PC-3 (cell line): Measurements from ENCODE around the gene METAP2. TPM values are rescaled to one million over a fixed set of nuclear protein-coding genes. Genes with fewer than 3 reads are reported as not detected.
"Not testable (repeated sequence)": the region's sequence is repeated elsewhere in the genome, so short reads cannot be mapped to it uniquely, and the experiment has no call there.

ENCODE experiments used
- ATAC-seq: fragments of 200-7000 bp; cut with Tn5 transposase; 2 replicates; pipeline ENCODE4 v1.9.1; 2020; ENCODE audit warnings: mild to moderate bottlenecking, moderate library complexity
- BruUV-seq: library from RNA; stranded (reverse); fragments of 400-500 nt; replicated peaks from 2 replicates; lab custom pipeline; 2021; lab: Mats Ljungman, UMichigan
- CTCF ChIA-PET: fragments of 300-600 bp; sonication (Branson Sonifier 250); formaldehyde crosslinking; loops from one replicate; lab custom pipeline; 2022; ENCODE audit warnings: antibody characterized with exemption; lab: Charles Lee
- POLR2A ChIA-PET: fragments of 300-600 bp; sonication (Branson Sonifier 250); formaldehyde crosslinking; loops from one replicate; lab custom pipeline; 2022; ENCODE audit warnings: antibody characterized with exemption; ENCODE audit not compliant: unreplicated experiment; lab: Charles Lee
- DNase-seq: peaks from one replicate; pipeline ENCODE4 v3.0.0-alpha.2; 2015
- H2AFZ ChIP-seq: fragments of 300-600 bp; sonication (generic); 2 replicates; pipeline ENCODE4 v1.6.0; 2016; ENCODE audit warnings: antibody characterized with exemption, low read length
- H3F3A ChIP-seq: fragments of 300-600 bp; sonication (generic); one replicate; pipeline ENCODE4 v1.6.0; 2017; ENCODE audit warnings: antibody characterized with exemption, low read length, control low read depth, mild to moderate bottlenecking; ENCODE audit not compliant: unreplicated experiment
- H3K27ac ChIP-seq: fragments of 300-600 bp; sonication (generic); 2 replicates; pipeline ENCODE4 v1.5.1; 2016; ENCODE audit warnings: mild to moderate bottlenecking, low read length
- H3K27me3 ChIP-seq: fragments of 300-600 bp; sonication (generic); 2 replicates; pipeline ENCODE4 v1.6.1; 2016; ENCODE audit warnings: low read length, mixed read lengths
- H3K36me3 ChIP-seq: fragments of 300-600 bp; sonication (generic); 2 replicates; pipeline ENCODE4 v1.6.1; 2016; ENCODE audit warnings: low read depth, mixed run types, low read length, mixed read lengths
- H3K4me1 ChIP-seq: fragments of 300-600 bp; sonication (generic); 2 replicates; pipeline ENCODE4 v1.5.1; 2016; ENCODE audit warnings: low read length; ENCODE audit not compliant: insufficient read depth
- H3K4me2 ChIP-seq: fragments of 300-600 bp; sonication (generic); 2 replicates; pipeline ENCODE4 v1.6.0; 2016; ENCODE audit warnings: low read length
- H3K4me3 ChIP-seq: fragments of 300-600 bp; sonication (generic); 2 replicates; pipeline ENCODE4 v1.5.1; 2016; ENCODE audit warnings: mild to moderate bottlenecking, low read length, mixed read lengths
- H3K79me2 ChIP-seq: fragments of 300-600 bp; sonication (generic); 2 replicates; pipeline ENCODE4 v1.6.1; 2017; ENCODE audit warnings: low read length, mixed read lengths
- H3K9ac ChIP-seq: fragments of 300-600 bp; sonication (generic); 2 replicates; pipeline ENCODE4 v1.6.0; 2016; ENCODE audit warnings: mild to moderate bottlenecking, low read length
- H3K9me2 ChIP-seq: fragments of 300-600 bp; sonication (generic); replicated peaks from 2 replicates; pipeline ENCODE4 v1.6.1; 2016; ENCODE audit warnings: mixed run types, low read length, mixed read lengths
- H3K9me3 ChIP-seq: fragments of 300-600 bp; sonication (generic); 2 replicates; pipeline ENCODE4 v1.6.1; 2016; ENCODE audit warnings: low read length, mixed read lengths
- H4K20me1 ChIP-seq: fragments of 300-600 bp; sonication (generic); 2 replicates; pipeline ENCODE4 v1.6.1; 2016; ENCODE audit warnings: low read length, mixed read lengths
- EZH2 ChIP-seq: fragments of 300-600 bp; sonication (generic); IDR thresholded peaks from one replicate; pipeline ENCODE4 v1.6.1; 2017; ENCODE audit warnings: antibody characterized with exemption, mild to moderate bottlenecking, low read length; ENCODE audit not compliant: unreplicated experiment
- EZH2phosphoT487 ChIP-seq: fragments of 300-600 bp; sonication (generic); IDR thresholded peaks from 2 replicates; pipeline ENCODE4 v1.6.1; 2018; ENCODE audit warnings: mild to moderate bottlenecking, antibody characterized with exemption, low read length, borderline replicate concordance
- intact Hi-C: fragments of 100-400 bp; cut with micrococcal nuclease; formaldehyde crosslinking; loops from 2 replicates; pipeline ENCODE4 v1.9.0; 2023
- total RNA-seq: library from RNA; depleted of rRNA; stranded (reverse); fragments of >200 nt; gene quantifications from 2 replicates; pipeline ENCODE4 v1.2.3, GENCODE V29; 2014
- TF ChIP-seq, protein P1 (sequence below): fragments of 300-600 bp; sonication (generic); conservative IDR thresholded peaks from 2 replicates; pipeline ENCODE4 v1.5.1; 2017; ENCODE audit warnings: antibody characterized with exemption, low read depth, mild to moderate bottlenecking, low read length

The METAP2 gene
- total RNA-seq, 1 experiment from 2014 or later = 79.2 TPM

DNA sequence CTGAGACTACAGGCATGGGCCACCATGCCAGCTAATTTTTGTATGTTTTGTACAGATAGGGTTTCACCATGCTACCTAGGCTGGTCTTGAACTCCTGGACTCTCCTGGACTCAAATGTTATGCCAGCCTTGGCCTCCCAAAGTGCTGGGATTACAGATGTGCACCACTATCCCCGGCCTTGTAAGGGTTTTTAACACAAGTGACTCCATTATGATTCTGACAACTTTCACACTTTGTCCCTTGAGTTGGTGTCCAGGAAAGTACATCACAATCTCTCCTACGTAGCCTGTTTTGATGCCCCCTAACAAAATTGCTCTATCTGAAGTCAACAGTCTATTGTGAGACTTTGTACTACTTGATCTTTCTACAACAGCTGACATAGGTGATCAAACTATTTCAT lies 11.4 kb upstream of the METAP2 start:
- intact Hi-C loops = no loop called here
- H3K4me1 ChIP-seq = no peaks in the 10 kb centered on the region
- no TSS peak for BruUV-seq
- H4K20me1 ChIP-seq = no peaks in the 10 kb centered on the region
- H3K9ac ChIP-seq = no peak overlapping the region
- H3K9me2 ChIP-seq = no peaks in the 10 kb centered on the region
- no peaks in the 10 kb centered on the region for H3K27me3 ChIP-seq
- H3K4me2 ChIP-seq = no peak overlapping the region
- CTCF ChIA-PET = no interaction called here
- POLR2A ChIA-PET = no interaction called here
- no peaks in the 10 kb centered on the region for H3K9me3 ChIP-seq
- no peaks in the 10 kb centered on the region for H3F3A ChIP-seq
- no peak overlapping the region for H3K27ac ChIP-seq
- H3K4me3 ChIP-seq = no peak overlapping the region
- DNase-seq = no peak
- no peaks in the 10 kb centered on the region for H3K79me2 ChIP-seq
- TF ChIP-seq EZH2phosphoT487 (no peak), EZH2 (no peak)
- TF ChIP-seq, protein P1, sequence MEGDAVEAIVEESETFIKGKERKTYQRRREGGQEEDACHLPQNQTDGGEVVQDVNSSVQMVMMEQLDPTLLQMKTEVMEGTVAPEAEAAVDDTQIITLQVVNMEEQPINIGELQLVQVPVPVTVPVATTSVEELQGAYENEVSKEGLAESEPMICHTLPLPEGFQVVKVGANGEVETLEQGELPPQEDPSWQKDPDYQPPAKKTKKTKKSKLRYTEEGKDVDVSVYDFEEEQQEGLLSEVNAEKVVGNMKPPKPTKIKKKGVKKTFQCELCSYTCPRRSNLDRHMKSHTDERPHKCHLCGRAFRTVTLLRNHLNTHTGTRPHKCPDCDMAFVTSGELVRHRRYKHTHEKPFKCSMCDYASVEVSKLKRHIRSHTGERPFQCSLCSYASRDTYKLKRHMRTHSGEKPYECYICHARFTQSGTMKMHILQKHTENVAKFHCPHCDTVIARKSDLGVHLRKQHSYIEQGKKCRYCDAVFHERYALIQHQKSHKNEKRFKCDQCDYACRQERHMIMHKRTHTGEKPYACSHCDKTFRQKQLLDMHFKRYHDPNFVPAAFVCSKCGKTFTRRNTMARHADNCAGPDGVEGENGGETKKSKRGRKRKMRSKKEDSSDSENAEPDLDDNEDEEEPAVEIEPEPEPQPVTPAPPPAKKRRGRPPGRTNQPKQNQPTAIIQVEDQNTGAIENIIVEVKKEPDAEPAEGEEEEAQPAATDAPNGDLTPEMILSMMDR = no peak
- H2AFZ ChIP-seq = no peak overlapping the region
- no peaks in the 10 kb centered on the region for H3K36me3 ChIP-seq
- no peak for ATAC-seq

DNA sequence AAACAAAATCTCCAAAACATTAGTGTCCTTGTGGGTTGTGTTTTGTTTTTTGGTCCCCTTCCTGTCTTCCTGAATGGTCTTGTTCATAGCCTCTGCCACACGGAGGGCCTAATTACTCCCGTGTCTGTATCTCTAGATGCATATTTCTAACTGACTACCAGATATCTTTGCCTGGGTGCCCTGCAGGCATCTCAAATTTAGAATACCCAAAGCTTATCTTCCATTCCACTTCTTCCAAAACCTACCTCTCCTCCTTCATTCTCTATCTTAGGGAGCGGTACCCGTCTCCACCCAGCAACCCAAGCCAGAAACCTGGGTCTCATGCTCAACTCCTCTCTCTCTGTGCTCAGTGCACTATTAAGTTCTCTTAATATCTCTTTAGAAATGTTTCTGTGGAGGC lies 10.9 kb upstream of the METAP2 start:
- BruUV-seq = no TSS peak
- ChIA-PET CTCF (no interaction called here), POLR2A (no interaction called here)
- no peak for ATAC-seq
- no peaks in the 10 kb centered on the region for H3K9me2 ChIP-seq
- H3K79me2 ChIP-seq = no peaks in the 10 kb centered on the region
- DNase-seq = no peak
- no peak overlapping the region for H3K4me2 ChIP-seq
- no peaks in the 10 kb centered on the region for H3K4me1 ChIP-seq
- no peaks in the 10 kb centered on the region for H3K27me3 ChIP-seq
- H3K9ac ChIP-seq = no peak overlapping the region
- no peaks in the 10 kb centered on the region for H4K20me1 ChIP-seq
- no peak for TF ChIP-seq EZH2
- TF ChIP-seq, protein P1 = no peak
- no peak for TF ChIP-seq EZH2phosphoT487
- H3K27ac ChIP-seq = no peak overlapping the region
- H3K4me3 ChIP-seq = no peak overlapping the region
- no peaks in the 10 kb centered on the region for H3K9me3 ChIP-seq
- no peak overlapping the region for H2AFZ ChIP-seq
- intact Hi-C loops = no loop called here
- no peaks in the 10 kb centered on the region for H3K36me3 ChIP-seq
- no peaks in the 10 kb centered on the region for H3F3A ChIP-seq

DNA sequence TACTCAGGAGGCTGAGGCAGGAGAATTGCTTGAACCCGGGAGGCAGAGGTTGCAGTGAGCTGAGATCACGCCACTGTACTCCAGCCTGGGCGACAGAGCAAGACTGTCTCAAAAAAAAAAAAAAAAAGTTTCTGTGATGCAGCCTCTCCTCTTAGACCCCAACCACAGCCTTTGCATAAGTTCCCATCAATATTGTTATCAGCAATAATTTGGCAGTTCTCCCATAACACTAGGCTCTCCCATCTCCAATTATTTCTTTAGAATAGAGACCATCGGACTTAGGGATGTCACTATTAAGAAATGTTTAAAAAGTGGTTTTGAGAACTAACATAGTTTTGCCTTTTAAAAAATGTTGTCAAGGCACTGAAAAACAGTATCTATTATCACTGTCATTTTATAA lies 10.2 kb upstream of the METAP2 start:
- POLR2A ChIA-PET, H3K36me3 ChIP-seq, BruUV-seq, H3K4me1 ChIP-seq, DNase-seq, H2AFZ ChIP-seq, CTCF ChIA-PET, H3K4me2 ChIP-seq, H3K9ac ChIP-seq, H3K9me2 ChIP-seq, ATAC-seq, H3K9me3 ChIP-seq, H3K79me2 ChIP-seq, intact Hi-C loops, H3K4me3 ChIP-seq, H4K20me1 ChIP-seq, H3K27ac ChIP-seq, H3K27me3 ChIP-seq, H3F3A ChIP-seq: not testable (repeated sequence)
